Esophagus (tissue), 2 donors: ENCODE data around the gene TCIRG1. TPM values are rescaled to one million over a fixed set of nuclear protein-coding genes. Genes with fewer than 3 reads are reported as not detected.

Source experiments
- H3K27ac ChIP-seq, 2 donors: one replicate each; pipeline ENCODE4 v1.5.1; 2013; ENCODE audit warnings: low read depth in 2 of 2, mild to moderate bottlenecking in 2 of 2, inconsistent platforms in 1 of 2, low read length in 1 of 2, moderate library complexity in 1 of 2
- H3K27me3 ChIP-seq, 2 donors: one replicate each; pipeline ENCODE4 v1.6.1; 2013; ENCODE audit warnings: low read length in 2 of 2, control low read depth in 1 of 2, mild to moderate bottlenecking in 1 of 2; ENCODE audit not compliant: insufficient read depth in 2 of 2, control insufficient read depth in 1 of 2
- H3K36me3 ChIP-seq, 2 donors: one replicate each; pipeline ENCODE4 v1.6.1; 2013; ENCODE audit warnings: low read length in 1 of 2; ENCODE audit not compliant: control insufficient read depth in 2 of 2, insufficient read depth in 2 of 2
- H3K4me1 ChIP-seq, 2 donors: one replicate each; pipeline ENCODE4 v1.6.1; 2013; ENCODE audit warnings: low read length in 1 of 2; ENCODE audit not compliant: control insufficient read depth in 2 of 2, insufficient read depth in 2 of 2
- H3K4me3 ChIP-seq, 2 donors: one replicate each; pipeline ENCODE4 v1.5.1; 2013; ENCODE audit warnings: low read length in 2 of 2, mild to moderate bottlenecking in 2 of 2, low read depth in 1 of 2, moderate library complexity in 1 of 2
- H3K9me3 ChIP-seq, 2 donors: one replicate each; pipeline ENCODE4 v1.6.1; 2013; ENCODE audit warnings: mild to moderate bottlenecking in 2 of 2, low read depth in 1 of 2, low read length in 1 of 2, moderate library complexity in 1 of 2; ENCODE audit not compliant: control insufficient read depth in 2 of 2, insufficient read depth in 1 of 2
- WGBS, 2 donors: extraction: QIAGEN DNeasy Blood & Tissue Kit; methylation state at CpG; one replicate each; pipeline ENCODE4 v1.1.7; 2013; 5-methylcytosine and 5-hydroxymethylcytosine counted together
- polyA plus RNA-seq, 2 donors: library from polyadenylated mRNA; stranded (reverse); fragments of 200-250 nt; gene quantifications; one replicate each; pipeline ENCODE4 v1.2.3, GENCODE V29; 2013
- donor health status: healthy with polysubstance abuse.
- donor health status: Bipolar disorder and iron deficiency.

Gene TCIRG1
- polyA plus RNA-seq, 2 donors = 51.0 to 74.0 TPM

GRCh38 chr11:68065841-68066240 lies 27.0 kb downstream of the TCIRG1 start:
- Histone ChIP-seq H3K27ac (no peak overlapping the region), H3K4me3 (no peak overlapping the region), H3K9me3 (no peaks in the 10 kb centered on the region), H3K27me3 (no peaks in the 10 kb centered on the region), H3K4me1 (no peaks in the 10 kb centered on the region), H3K36me3 (peaks cover 9 to 12% of the 10 kb centered on the region in 2 donors)
- 86 to 93% methylated on average over 5 of the region's 5 CpGs for WGBS, 2 donors

- Histone ChIP-seq H3K36me3 (peaks cover 6 to 9% of the 10 kb centered on the region in 2 donors), H3K4me3 (no peak overlapping the region), H3K9me3 (no peaks in the 10 kb centered on the region), H3K4me1 (no peaks in the 10 kb centered on the region), H3K27me3 (no peaks in the 10 kb centered on the region), H3K27ac (no peak overlapping the region)
- 73 to 79% methylated on average over 3 of the region's 3 CpGs for WGBS, 2 donors
Observed at GRCh38 chr11:68066742-68067141, 27.9 kb downstream of the TCIRG1 start.

GRCh38 chr11:68067991-68068390 lies 29.2 kb downstream of the TCIRG1 start:
- H3K36me3 ChIP-seq = peaks cover 6 to 9% of the 10 kb centered on the region in 2 donors
- WGBS, 2 donors = 88 to 91% methylated on average over 5 of the region's 5 CpGs

GRCh38 chr11:68071281-68072048 lies 32.6 kb downstream of the TCIRG1 start:
- Histone ChIP-seq H3K4me1 (no peaks in the 10 kb centered on the region), H3K27me3 (no peaks in the 10 kb centered on the region), H3K9me3 (no peaks in the 10 kb centered on the region), H3K27ac (no peak overlapping the region), H3K4me3 (no peak overlapping the region), H3K36me3 (peaks cover 6% of the 10 kb centered on the region in 2 donors)
- 80 to 89% methylated on average over 3 of the region's 3 CpGs for WGBS, 2 donors

More at GRCh38 chr11:68067991-68068390, 29.2 kb downstream of the TCIRG1 start:
- Histone ChIP-seq H3K4me3 (no peak overlapping the region), H3K27ac (no peak overlapping the region), H3K27me3 (no peaks in the 10 kb centered on the region), H3K4me1 (no peaks in the 10 kb centered on the region), H3K9me3 (no peaks in the 10 kb centered on the region)

- Histone ChIP-seq H3K36me3 (peaks cover under 1 to 3% of the 10 kb centered on the region in 2 donors), H3K4me3 (no peak overlapping the region), H3K4me1 (peaks cover 0 to 7% of the 10 kb centered on the region in 2 donors), H3K9me3 (no peaks in the 10 kb centered on the region), H3K27ac (no peak overlapping the region), H3K27me3 (no peaks in the 10 kb centered on the region)
- 83 to 92% methylated on average over 10 of the region's 10 CpGs for WGBS, 2 donors
Observed at GRCh38 chr11:68074584-68075352, 35.9 kb downstream of the TCIRG1 start.

- Histone ChIP-seq H3K4me1 (peaks cover 0 to 7% of the 10 kb centered on the region in 2 donors), H3K36me3 (no peaks in the 10 kb centered on the region), H3K27ac (no peak overlapping the region)
Observed at GRCh38 chr11:68076371-68077042, 37.7 kb downstream of the TCIRG1 start.

GRCh38 chr11:68077617-68078582 lies 39.1 kb downstream of the TCIRG1 start:
- H3K27ac ChIP-seq = no peak overlapping the region

More at GRCh38 chr11:68076371-68077042, 37.7 kb downstream of the TCIRG1 start:
- H3K9me3 ChIP-seq = no peaks in the 10 kb centered on the region
- H3K4me3 ChIP-seq = no peak overlapping the region
- WGBS, 2 donors = 84 to 87% methylated on average over 11 of the region's 11 CpGs
- no peaks in the 10 kb centered on the region for H3K27me3 ChIP-seq

GRCh38 chr11:68080860-68081259 lies 42.0 kb downstream of the TCIRG1 start:
- Histone ChIP-seq H3K9me3 (no peaks in the 10 kb centered on the region), H3K4me3 (no peak overlapping the region), H3K27me3 (no peaks in the 10 kb centered on the region), H3K27ac (no peak overlapping the region), H3K36me3 (no peaks in the 10 kb centered on the region), H3K4me1 (peaks cover 0 to 7% of the 10 kb centered on the region in 2 donors)
- 93 to 94% methylated on average over 8 of the region's 8 CpGs for WGBS, 2 donors

More at GRCh38 chr11:68077617-68078582, 39.1 kb downstream of the TCIRG1 start:
- H3K4me1 ChIP-seq = peaks cover 0 to 7% of the 10 kb centered on the region in 2 donors
- no peaks in the 10 kb centered on the region for H3K27me3 ChIP-seq
- H3K36me3 ChIP-seq = no peaks in the 10 kb centered on the region
- no peak overlapping the region for H3K4me3 ChIP-seq
- H3K9me3 ChIP-seq = no peaks in the 10 kb centered on the region
- 70 to 75% methylated on average over 8 of the region's 8 CpGs for WGBS, 2 donors
